CD4-positive, alpha-beta T cell treated with Interleukin-15 for 1 hour (primary cell): Measurements from ENCODE around the gene C20orf173.
"Not testable (repeated sequence)": the region's sequence is repeated elsewhere in the genome, so short reads cannot be mapped to it uniquely, and the experiment has no call there.

ENCODE experiments used
- DNase-seq: peaks from one replicate; pipeline ENCODE4 v3.0.0-alpha.2; 2020

C20orf173 gene, protein sequence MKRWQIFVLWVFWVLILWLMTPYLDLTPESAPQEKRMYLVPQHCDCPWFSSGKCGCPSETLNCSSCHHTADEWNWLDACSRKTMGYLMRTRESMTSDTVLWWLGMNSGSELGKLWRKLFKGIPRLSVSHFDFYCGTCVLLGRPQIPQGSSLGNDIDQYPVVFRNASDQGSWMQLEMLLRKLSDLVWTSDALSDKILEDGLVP

DNA sequence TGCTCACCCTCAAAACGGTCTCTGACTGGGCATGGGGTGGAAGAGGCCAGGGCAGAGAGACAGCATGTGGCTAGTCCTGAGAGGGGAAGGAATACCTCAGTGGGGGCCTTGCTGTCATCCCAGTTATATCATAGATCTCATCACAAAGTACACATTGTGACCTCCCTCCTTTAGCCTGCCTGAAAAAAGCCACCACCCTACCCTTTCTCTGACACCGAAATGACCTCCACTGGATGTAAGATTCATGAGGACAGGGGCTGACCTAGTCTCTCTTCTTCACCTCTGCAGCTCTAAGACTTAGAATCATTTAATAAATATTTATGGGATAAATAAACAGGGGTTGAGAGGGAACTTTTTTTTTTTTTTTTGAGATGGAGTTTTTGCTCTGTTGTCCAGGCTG, at the start of gene C20orf173:
C20orf173 (minus strand) TSS at position 101 of the 400 bp plus-strand sequence. CDS start 279 bp downstream, outside the sequence.
- DNase-seq = no peak

DNA sequence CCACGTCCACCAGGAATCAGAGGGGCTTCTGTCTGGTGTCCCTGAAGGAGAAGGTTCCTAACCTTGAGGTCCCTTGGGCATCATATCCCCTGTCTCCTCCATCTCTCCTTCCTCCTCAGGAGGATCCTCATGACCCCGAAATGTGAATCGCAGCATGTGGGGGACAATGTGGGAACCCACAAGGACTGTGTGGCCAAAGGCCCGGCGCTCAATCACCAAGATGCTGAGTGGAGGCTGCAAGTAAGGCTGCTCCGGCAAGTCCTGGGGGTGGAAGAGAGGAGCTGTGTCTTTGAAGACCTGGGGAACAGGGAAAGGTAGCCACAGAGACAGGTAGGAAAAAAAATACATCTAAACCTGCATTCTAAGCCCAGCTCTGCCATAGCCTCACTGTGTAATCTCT, 49.7 kb upstream of the C20orf173 start:
- no peak for DNase-seq

DNA sequence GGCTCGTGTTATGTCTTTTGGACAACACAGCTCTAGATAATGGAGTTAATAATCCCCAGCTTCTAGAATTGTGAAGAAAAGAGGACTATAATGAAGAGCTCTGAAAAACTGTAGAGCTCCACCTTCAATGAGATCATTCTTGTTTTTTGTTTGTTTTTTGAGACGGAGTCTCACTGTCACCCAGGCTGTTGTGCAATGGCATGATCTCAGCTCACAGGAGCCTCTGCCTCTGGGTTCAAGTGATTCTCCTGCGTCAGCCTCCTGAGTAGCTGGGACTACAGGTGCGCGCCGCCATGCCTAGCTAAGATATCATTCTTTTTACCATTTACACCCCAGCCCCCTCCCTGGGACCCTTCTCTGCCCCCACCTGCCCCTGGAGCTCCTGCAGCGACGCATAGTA, 49.0 kb upstream of the C20orf173 start:
- DNase-seq = no peak

DNA sequence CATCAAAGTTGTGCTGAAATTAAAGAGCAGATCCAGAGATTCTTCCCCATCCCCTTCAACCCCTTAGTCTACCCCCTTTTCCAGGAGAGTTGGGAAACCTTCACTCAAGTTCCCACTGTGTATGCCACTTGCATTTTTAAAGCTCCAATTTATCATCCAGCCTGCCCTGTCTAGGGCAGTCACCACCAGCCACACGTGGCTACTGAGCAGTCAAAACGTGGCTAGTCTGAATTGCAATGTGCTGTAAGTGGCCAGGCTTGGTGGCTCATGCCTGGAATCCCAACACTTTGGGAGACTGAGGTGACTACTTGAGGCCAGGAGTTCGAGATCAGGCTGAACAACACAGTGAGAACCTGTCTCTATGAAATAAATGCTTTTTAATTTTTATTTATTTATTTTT, 47.4 kb upstream of the C20orf173 start:
- no peak for DNase-seq

DNA sequence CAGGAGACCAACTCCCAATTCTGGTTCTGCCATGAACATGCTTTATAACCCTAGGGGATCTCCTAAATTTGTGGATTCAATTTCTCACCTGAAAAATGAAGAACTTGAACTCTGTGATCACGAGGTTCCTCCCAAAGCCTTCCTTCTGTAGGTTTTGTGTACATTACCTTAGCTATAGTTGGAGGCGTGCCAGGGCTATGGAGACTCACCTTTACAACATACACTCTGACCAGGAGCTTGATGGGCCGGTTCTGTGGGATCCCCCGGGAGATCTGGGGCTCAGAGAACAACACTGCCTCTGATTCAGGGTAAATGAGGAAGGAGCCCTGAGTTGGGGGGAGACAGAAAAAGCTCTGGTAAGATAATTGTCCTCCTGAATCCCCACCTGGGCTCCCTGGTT, 46.5 kb upstream of the C20orf173 start:
- no peak for DNase-seq

DNA sequence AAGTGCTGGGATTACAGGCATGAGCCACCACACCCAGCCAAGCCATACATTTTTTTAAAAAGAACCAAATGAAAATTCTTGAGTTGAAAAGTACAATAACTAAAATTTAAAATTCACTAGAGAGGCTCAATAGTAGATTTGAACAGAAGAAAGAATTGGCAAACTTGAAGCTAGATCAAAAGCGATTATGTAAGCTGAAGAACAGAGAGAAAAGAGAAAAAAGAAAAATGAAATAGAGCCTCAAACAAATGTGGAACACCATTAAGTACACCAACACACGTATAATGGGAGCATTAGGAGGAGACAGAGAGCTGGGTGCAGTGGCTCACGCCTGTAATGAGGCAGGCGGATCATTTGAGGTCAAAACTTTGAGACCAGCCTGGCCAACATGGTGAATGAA, 43.4 kb upstream of the C20orf173 start:
- DNase-seq = no peak

DNA sequence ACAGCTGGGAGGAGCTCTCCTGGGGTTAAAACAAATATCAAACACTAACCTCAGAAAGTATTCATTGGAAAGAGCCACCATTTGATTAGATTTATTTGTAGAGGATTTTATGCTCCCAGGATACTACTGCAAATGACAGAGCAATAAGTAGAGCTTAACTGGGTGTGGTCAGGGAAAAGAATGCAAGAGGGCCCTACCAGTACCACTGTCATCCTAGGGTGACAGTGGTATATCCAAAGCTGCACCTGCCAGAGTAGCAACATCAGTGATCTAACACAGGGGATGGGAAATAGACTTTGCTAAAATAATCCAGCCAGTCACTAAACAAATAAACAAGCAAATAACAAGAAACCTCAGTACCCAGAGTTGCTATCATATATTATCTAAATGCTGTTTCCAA, 42.1 kb upstream of the C20orf173 start:
- DNase-seq = no peak

DNA sequence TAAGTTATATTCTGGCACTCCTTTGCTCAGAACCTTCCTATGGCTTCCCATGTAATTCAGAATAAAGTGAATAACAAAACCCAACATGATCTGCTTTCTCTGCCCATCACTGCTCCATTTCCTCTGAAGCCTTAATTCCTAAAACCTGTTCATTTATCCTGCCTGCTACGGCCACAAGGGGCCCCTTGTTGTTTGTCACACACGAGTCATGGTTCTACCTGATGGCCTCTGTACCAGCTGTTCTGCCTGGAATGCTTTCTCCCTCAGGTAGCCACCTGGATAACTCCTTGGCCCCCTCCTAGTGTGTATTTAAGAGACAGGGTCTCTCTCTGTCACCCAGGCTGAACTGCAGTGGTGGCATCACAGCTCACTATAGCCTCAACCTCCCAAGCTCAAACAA, 39.2 kb upstream of the C20orf173 start:
- DNase-seq = no peak

DNA sequence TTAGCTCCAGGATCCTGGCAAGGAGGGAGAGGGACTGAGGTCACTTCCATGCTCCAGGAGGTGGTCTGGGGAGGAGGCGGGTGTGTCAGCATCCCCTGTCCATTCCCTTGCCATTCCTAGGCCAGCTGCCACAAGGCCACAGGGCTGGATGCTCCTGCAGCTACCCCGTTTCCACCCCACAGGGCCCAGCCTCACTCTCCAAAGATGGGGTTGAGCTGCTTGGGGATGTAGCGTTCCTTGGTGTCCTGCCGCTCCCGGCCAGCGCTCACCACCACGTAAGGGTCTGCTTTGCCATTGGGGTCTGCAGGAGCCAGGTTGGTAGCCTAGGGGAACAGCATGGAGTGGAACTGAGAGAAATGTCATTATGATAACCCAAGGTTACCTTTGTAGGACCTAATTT, 35.5 kb upstream of the C20orf173 start:
- no peak for DNase-seq

DNA sequence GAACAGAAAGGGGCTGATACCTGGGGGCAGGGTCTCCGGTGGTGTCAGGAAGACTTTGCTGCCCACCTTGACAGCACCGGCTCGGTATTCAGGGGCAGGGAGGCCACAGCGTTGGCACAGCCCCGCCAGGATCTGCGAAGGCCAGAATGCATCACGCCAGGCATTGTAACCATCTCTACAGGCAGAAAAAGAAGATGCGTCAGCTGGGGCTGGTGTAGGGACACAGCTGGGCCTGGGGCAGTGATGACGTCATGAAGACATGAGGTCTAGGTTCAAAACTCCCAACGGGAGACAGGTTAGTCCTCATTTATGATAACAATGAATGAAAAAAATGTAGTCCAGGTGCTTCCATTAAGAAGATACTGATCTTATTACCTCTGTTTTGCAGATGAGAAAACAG, 34.4 kb upstream of the C20orf173 start:
- DNase-seq = no peak

DNA sequence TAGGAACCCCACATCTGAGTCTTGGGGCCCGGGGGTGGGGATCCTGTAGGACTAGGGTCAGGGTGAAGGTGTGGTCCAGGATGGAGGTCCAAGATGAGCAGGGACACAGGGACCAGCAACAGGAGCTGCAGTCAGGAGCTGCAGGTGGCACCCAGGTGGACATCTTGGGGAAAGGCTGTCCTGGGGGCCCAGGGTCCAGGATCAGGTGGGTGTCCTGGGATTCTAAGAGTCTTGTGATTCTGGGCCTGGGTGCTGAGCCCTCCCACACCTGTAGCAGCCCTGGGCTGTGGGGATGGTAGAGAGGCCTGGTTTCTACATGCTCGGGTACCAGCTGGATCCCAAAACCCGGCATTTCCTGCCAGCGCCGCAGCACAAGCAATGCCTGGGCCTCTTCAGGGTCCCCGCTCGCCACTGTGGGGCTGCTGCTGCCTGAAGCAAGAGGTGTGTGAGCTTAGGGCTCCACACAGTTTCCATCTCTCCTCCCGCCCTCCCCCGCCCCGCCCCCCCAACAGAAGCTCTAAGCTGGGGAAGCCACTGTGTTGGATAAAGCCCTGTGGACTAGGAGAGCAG, 33.2 kb upstream of the C20orf173 start:
- no peak for DNase-seq

DNA sequence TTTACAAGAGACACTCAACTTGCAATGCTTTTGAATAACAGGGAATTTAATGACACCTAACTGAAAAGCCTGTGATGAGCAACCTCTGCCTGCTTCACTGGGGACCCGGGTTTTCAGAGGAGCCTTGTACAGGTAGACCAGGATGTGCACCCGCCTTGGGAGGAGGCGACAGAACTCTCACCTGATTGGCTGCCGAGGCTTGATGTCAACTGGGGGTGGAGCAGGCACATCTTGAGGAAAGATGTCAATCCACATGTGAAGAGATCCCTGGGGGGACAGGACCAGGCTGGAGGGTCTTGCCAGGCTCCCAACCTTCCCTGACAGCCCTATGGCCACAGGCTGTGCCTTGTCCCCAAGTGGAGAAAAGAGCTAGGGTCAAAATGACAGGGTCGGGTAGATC, 32.2 kb upstream of the C20orf173 start:
- DNase-seq = no peak

DNA sequence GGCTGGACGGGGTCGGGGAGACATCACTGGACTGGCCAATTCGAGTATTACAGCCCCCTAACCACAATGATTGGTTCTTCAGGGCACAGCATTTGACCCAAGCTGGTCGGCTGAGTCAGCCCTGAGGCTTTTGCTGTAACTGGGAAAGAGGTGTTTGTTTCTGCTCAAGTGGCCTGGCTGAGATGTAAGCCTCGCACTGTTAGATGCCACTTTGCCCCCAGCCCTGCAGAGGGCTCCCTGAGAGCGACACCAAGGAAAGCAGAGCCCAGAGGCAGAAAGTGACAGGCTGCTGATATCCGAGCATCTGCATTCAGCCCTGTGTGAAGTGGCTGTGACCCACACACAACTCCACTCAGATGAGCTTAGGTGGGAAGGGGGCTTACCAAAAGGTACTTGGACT, 31.8 kb upstream of the C20orf173 start:
- no peak for DNase-seq

DNA sequence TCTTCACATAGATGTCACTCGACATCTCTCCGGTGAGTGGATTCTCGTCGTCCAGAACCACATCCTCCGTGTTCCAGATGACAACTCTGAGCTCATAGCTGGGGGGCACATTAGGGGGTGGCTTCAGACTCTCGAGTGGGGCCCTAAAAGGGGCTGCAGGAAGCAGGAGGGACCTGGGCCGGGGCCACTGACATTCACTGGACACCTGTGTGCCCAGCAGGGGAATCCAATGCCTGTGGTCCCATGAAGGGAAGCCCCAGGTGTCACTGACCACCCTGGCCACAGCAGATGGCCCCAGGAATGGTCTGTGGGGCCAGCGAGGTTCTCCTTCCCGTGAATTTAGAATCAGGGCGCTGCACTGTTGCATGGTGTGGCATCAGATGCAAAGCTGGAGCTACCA, 31.1 kb upstream of the C20orf173 start:
- no peak for DNase-seq

DNA sequence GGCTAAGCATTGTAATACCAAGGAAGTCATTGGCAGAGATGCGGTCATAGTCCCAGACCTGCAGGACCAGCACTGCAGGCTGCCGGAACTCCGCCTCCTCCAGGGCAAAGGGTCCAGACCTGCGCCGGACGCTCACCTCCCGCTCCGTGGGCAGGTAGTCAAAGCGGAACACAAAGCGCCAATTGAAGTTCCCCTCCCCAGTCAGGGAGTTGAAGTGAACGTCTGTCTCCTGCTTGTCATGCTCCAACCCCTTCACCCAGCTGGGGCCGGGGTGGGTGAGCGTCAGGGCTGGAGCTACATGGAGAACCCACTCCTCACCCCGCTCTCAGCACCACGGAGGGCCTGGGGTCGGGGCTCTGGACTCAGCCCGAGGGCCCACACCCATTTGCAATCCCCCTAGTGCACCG, 30.7 kb upstream of the C20orf173 start:
- DNase-seq = no peak

DNA sequence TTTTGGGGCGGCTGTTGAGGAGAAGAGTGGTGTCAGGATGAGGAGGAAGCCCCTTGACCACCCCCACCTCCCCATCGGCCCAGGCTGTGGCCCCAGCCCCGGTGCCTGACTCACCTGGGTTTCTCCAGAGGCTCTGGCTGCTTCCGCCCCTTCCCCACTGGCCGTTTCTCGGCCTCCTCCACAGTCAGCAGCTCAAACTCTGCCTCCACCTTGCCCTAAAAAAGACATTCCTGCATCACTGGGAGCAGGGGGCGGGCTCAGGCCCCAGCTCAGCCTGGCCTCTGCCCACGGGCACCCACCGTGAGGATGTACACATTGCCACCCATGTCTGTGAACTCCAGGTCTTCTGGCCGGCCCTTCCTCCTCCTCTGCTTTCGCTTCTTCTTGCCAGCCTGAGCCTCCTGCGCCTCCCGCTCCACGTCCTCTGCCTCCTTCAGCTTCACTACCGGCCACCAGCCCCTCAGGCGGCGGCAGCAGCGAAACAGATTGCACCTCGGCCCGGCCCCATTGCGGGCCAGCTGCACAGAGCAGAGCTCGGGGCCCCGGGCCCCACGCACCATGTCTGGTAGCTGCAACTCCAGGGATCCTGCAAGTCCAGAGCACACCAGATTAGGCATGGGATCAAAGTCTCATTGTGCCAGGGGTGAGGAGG, 29.7 kb upstream of the C20orf173 start:
- DNase-seq = no peak

DNA sequence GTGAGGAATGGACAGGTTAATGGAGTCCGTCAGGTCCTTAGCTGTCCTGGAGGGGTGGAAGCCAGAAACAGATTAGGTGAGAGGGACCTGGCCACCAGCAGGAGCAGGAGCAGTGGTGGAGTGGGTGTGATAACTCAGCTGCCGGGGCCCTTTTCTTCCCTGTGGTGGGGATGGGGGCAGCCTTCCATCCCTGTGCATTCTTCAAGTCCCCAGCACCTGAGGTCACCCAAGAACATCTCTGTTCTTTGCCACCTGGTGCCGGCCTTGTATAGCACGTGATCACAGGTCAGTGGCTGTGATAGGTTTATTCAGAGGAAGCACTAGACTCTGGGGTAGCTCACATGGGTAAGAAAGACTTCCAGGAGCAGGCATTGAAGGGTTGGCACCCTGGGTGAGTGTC, 29.0 kb upstream of the C20orf173 start:
- DNase-seq = no peak

DNA sequence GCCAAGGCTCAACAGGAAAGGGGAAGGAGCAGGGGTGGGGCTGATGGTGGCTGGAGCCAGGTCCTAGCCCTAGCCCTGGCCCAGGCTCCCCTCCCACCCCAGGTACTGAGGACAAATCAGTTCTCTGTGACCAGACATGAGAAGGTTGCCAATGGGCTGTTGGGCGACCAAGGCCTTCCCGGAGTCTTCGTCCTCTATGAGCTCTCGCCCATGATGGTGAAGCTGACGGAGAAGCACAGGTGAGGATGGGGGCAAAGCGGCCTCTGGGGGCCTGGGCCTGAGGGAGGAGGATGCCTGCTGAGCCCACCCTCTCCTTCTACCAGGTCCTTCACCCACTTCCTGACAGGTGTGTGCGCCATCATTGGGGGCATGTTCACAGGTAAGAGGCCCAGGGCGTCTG, 27.4 kb upstream of the C20orf173 start:
- DNase-seq = no peak

DNA sequence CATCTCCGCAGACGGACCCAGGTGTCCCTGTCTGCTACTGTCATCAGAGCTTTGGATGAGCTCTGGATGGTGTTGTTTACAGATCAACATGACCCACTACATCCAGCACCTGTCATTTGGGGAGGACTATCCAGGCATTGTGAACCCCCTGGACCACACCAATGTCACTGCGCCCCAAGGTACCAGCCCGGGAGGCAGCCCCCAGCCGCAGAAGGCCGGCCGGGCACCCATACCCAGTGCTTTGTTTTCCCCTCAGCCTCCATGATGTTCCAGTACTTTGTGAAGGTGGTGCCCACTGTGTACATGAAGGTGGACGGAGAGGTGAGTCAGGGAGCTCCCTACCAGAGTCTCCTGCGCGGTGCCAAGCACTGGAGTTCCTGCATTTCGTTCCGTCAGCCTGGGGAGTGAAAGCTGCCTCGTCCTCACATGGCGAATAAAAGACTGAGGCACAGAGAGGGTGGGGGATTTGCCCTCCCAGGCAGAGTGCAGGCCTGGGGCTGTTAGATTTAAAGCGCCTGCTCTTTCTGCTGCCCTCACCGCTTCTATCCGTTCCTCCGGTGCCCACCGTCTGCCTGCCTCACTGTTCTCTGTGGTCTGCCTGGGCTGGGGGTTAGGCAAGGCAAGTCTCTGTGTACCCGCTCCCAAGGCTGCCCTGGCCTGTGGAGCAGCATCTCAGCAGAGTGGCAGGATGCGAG, 26.6 kb upstream of the C20orf173 start:
- no peak for DNase-seq

DNA sequence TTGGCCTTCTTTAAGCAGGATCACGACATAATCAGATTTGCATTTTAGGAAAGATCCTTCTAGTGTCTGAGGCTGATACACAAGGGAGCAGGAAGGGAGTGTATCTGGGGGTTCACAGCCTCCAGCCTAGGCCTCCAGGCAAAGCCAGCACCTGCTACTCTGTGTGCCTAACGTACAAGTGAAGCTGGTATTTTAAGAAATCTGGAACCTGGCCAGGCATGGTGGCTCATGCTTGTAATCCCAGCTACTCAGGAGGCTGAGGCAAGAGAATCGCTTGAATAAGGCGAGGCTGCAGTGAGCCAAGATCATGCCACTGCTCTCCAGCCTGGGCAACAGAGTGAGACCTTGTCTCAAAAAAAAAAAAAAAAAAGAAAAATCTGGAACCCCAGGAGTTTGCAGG, 26.0 kb upstream of the C20orf173 start:
- DNase-seq = not testable (repeated sequence)

DNA sequence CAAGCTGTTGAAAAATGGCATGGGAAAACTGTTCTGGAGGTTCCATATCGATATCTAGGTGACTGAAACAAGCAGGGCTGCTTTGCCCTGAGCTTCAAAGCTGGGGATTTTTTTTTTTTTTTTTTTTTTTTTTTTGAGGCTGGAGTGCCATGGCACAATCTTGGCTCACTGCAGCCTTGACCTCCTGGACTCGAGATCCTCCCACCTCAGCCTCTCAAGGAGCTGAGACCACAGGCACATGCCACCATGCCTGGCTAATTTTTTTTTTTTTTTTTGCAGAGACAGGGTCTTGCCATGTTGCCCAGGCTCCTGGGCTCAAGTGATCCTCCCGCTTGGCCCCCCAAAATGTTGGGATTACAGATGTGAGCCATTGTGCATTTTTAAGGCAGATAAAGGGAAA, 23.5 kb upstream of the C20orf173 start:
- no peak for DNase-seq

DNA sequence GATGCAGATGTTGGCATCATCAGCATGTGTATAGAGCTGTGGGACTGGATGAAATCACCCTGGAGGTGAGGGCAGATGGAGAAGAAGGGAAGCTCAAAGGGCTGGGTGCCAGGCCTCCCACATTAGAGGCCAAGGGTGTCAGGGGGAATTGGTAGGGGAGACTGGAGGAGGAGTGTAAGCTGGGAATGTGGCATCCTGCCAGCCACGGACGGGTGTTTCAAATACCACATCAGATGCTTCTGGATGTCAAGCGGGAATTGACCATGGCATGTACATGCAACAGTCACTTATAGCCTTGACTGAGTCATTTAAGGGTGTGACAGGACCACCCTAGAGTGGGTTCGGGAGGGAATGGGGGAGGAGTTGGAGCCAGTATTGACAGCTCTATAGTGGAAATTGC, 22.1 kb upstream of the C20orf173 start:
- no peak for DNase-seq

DNA sequence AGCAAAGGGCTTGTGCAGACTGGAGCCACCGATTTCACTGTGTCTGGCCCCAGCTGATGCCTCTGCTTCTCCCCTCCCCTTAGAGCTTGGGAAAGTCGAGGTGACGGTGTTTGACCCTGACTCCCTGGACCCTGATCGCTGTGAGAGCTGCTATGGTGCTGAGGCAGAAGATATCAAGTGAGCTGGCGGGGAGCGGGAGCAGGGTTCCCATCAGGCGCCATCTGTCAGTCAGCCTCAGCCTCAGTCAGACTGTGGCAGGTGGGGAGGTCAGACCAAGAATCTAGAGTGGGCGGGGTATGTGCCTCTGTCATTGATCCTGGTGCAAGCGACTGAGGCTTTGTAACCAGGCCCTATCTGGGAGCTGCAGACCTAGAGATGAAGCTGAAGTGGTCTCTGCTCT, 17.9 kb upstream of the C20orf173 start:
- no peak for DNase-seq

DNA sequence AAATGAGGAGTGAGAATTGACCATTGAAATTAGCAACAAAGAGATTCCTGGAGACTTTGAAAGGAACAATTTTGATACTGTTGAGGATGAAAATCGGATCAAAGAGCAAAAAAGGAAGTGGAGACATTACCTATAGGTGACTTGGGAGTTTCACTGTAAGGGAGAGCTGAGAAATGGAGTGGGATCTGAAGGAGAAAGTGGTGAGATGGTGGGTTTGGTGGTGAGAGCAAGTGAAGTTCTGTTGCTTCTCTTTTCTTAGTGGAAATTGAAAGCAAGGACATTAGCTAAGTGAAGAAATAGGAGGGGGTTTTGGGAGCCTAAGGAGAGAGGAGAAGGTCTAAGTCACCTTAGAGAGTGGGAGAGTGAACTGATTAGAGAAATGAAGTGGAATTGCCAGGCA, 16.7 kb upstream of the C20orf173 start:
- DNase-seq = no peak
